AG09309 (cell line): ENCODE results near the gene RUSC1.

ENCODE experiments used
- DNase-seq: peaks from one replicate; pipeline ENCODE4 v3.0.0-alpha.2; 2010; ENCODE audit warnings: low read depth
- H3K4me3 ChIP-seq: 2 replicates; pipeline ENCODE4 v1.5.1; 2011; ENCODE audit warnings: mild to moderate bottlenecking, low read depth, low read length, moderate library complexity; ENCODE audit not compliant: control insufficient read depth
- CTCF ChIP-seq: IDR thresholded peaks from 2 replicates; pipeline ENCODE4 v1.5.1; 2011; ENCODE audit warnings: mild to moderate bottlenecking, low read depth, low read length, inconsistent platforms; ENCODE audit not compliant: insufficient read depth, control insufficient read depth; ENCODE audit errors: missing control alignments

The RUSC1 gene

GRCh38 chr1:155379180-155379579 is 58.5 kb downstream of the RUSC1 start:
- TF ChIP-seq CTCF = no peak
- no peak for DNase-seq
- no peak overlapping the region for H3K4me3 ChIP-seq

GRCh38 chr1:155379631-155380090 is 59.0 kb downstream of the RUSC1 start:
- no peak overlapping the region for H3K4me3 ChIP-seq
- peak; percentile 55 for DNase-seq
- TF ChIP-seq CTCF = no peak
